ENCODE results near the gene CRACR2A.

The CRACR2A gene

GRCh38 chr12:3752741-3753486 lies at the start of gene CRACR2A:
Gene CRACR2A, minus strand, starts transcription at chr12:3753109. Its CDS starts 56,110 bp downstream, at chr12:3696999.
- DNase-seq: no peak

- no peak for DNase-seq
These were observed 44.7 kb upstream of the CRACR2A start for GRCh38 chr12:3797531-3798048.

GRCh38 chr12:3795492-3796133 lies 42.7 kb upstream of the CRACR2A start:
- DNase-seq: no peak

GRCh38 chr12:3795066-3795465 lies 42.2 kb upstream of the CRACR2A start:
- DNase-seq: no peak

- DNase-seq: no peak
These were observed 39.8 kb upstream of the CRACR2A start for GRCh38 chr12:3792623-3793288.

GRCh38 chr12:3791256-3791874 lies 38.5 kb upstream of the CRACR2A start:
- no peak for DNase-seq

- DNase-seq: no peak
These were observed 37.7 kb upstream of the CRACR2A start for GRCh38 chr12:3790642-3791041.

- no peak for DNase-seq
These were observed 36.9 kb upstream of the CRACR2A start for GRCh38 chr12:3789838-3790237.

GRCh38 chr12:3777206-3777809 lies 24.4 kb upstream of the CRACR2A start:
- DNase-seq: no peak

GRCh38 chr12:3775385-3776035 lies 22.6 kb upstream of the CRACR2A start:
- no peak for DNase-seq

GRCh38 chr12:3772380-3772779 lies 19.5 kb upstream of the CRACR2A start:
- DNase-seq: no peak

- DNase-seq: no peak
These were observed 18.9 kb upstream of the CRACR2A start for GRCh38 chr12:3771853-3772252.

- no peak for DNase-seq
These were observed 18.0 kb upstream of the CRACR2A start for GRCh38 chr12:3770891-3771290.

GRCh38 chr12:3768911-3769447 lies 16.1 kb upstream of the CRACR2A start:
- no peak for DNase-seq

- no peak for DNase-seq
These were observed 8.3 kb upstream of the CRACR2A start for GRCh38 chr12:3761116-3761735.

GRCh38 chr12:3759878-3760277 lies 7.0 kb upstream of the CRACR2A start:
- DNase-seq: no peak

GRCh38 chr12:3757261-3757660 lies 4.4 kb upstream of the CRACR2A start:
- no peak for DNase-seq

GRCh38 chr12:3755898-3756297 lies 3.0 kb upstream of the CRACR2A start:
- no peak for DNase-seq

- no peak for DNase-seq
These were observed 805 bp upstream of the CRACR2A start for GRCh38 chr12:3753544-3754284.

- no peak for DNase-seq
These were observed 706 bp downstream of the CRACR2A start for GRCh38 chr12:3752096-3752709.

Data from NCI-H446 treated with DMSO at 0.1 percent for 48 hours (cell line).